Loucy (cell line): ENCODE results near the gene RPGRIP1L.

ENCODE experiments used
- H2AFZ ChIP-seq: fragments of 200-600 bp; sonication (generic); 2 replicates; pipeline ENCODE4 v1.6.0; 2016; ENCODE audit warnings: antibody characterized with exemption, mild to moderate bottlenecking, low read length, moderate library complexity
- H3F3A ChIP-seq: fragments of 200-600 bp; 2 replicates; pipeline ENCODE4 v1.6.0; 2016; ENCODE audit warnings: antibody characterized with exemption, low read depth, mild to moderate bottlenecking
- H3K27me3 ChIP-seq: fragments of 200-600 bp; sonication (generic); 2 replicates; pipeline ENCODE4 v1.6.1; 2014; ENCODE audit warnings: low read length, mild to moderate bottlenecking; ENCODE audit not compliant: insufficient read depth, poor library complexity, severe bottlenecking
- H3K36me3 ChIP-seq: fragments of 200-600 bp; sonication (generic); 2 replicates; pipeline ENCODE4 v1.6.1; 2016; ENCODE audit warnings: low read length; ENCODE audit not compliant: insufficient read depth
- H3K4me1 ChIP-seq: fragments of 200-600 bp; sonication (generic); 2 replicates; pipeline ENCODE4 v1.5.1; 2014; ENCODE audit warnings: low read length, mild to moderate bottlenecking; ENCODE audit not compliant: insufficient read depth, poor library complexity, severe bottlenecking
- H3K4me2 ChIP-seq: fragments of 200-600 bp; sonication (generic); 2 replicates; pipeline ENCODE4 v1.6.0; 2014; ENCODE audit warnings: antibody characterized with exemption, low read length, low read depth, mild to moderate bottlenecking; ENCODE audit not compliant: poor library complexity, severe bottlenecking
- H3K4me3 ChIP-seq: fragments of 200-600 bp; sonication (generic); 2 replicates; pipeline ENCODE4 v1.5.1; 2014; ENCODE audit warnings: low read length, mild to moderate bottlenecking, mixed read lengths; ENCODE audit not compliant: poor library complexity, severe bottlenecking
- H3K79me2 ChIP-seq: fragments of 200-600 bp; sonication (generic); 2 replicates; pipeline ENCODE4 v1.6.1; 2014; ENCODE audit warnings: low read length; ENCODE audit not compliant: insufficient read depth
- H3K9ac ChIP-seq: fragments of 200-600 bp; sonication (generic); 2 replicates; pipeline ENCODE4 v1.6.0; 2014; ENCODE audit warnings: mild to moderate bottlenecking, low read depth, low read length, moderate library complexity; ENCODE audit not compliant: poor library complexity, severe bottlenecking
- H3K9me2 ChIP-seq: fragments of 200-600 bp; sonication (generic); replicated peaks from 2 replicates; pipeline ENCODE4 v1.6.1; 2016; ENCODE audit warnings: low read depth, low read length, mixed read lengths
- H3K9me3 ChIP-seq: fragments of 200-600 bp; sonication (generic); 2 replicates; pipeline ENCODE4 v1.6.1; 2014; ENCODE audit warnings: mild to moderate bottlenecking, antibody characterized with exemption, low read length, low read depth; ENCODE audit not compliant: insufficient read depth
- H4K20me1 ChIP-seq: fragments of 200-600 bp; sonication (generic); 2 replicates; pipeline ENCODE4 v1.6.0; 2014; ENCODE audit warnings: antibody characterized with exemption, low read length, mild to moderate bottlenecking; ENCODE audit not compliant: insufficient read depth, poor library complexity, severe bottlenecking
- CTCF ChIP-seq: fragments of 200-600 bp; sonication (generic); conservative IDR thresholded peaks from 2 replicates; pipeline ENCODE4 v1.5.1; 2014; ENCODE audit warnings: mild to moderate bottlenecking, antibody characterized with exemption, low read length
- EZH2phosphoT487 ChIP-seq: fragments of 200-600 bp; IDR thresholded peaks from 2 replicates; pipeline ENCODE4 v1.6.1; 2018; ENCODE audit warnings: antibody characterized with exemption, mild to moderate bottlenecking, moderate library complexity, borderline replicate concordance

RPGRIP1L gene

GRCh38 chr16:53605831-53606400 lies 97.7 kb downstream of the RPGRIP1L start:
- H3K4me2 ChIP-seq, result no peak overlapping the region
- H3K9me3 ChIP-seq, result no peaks in the 10 kb centered on the region
- H2AFZ ChIP-seq, result no peak overlapping the region
- H3K9ac ChIP-seq, result no peak overlapping the region
- H3K9me2 ChIP-seq, result no peaks in the 10 kb centered on the region
- no peaks in the 10 kb centered on the region for H3K27me3 ChIP-seq
- H4K20me1 ChIP-seq, result no peaks in the 10 kb centered on the region
- H3K36me3 ChIP-seq, result no peaks in the 10 kb centered on the region
- no peaks in the 10 kb centered on the region for H3F3A ChIP-seq
- H3K4me3 ChIP-seq, result no peak overlapping the region
- H3K4me1 ChIP-seq, result no peaks in the 10 kb centered on the region
- TF ChIP-seq EZH2phosphoT487, result no peak
- no peak for TF ChIP-seq CTCF
- H3K79me2 ChIP-seq, result no peaks in the 10 kb centered on the region

GRCh38 chr16:53605356-53605755 lies 98.3 kb downstream of the RPGRIP1L start:
- Histone ChIP-seq H3K4me1 (no peaks in the 10 kb centered on the region), H3K4me2 (no peak overlapping the region), H3K4me3 (no peak overlapping the region), H3F3A (no peaks in the 10 kb centered on the region), H3K9ac (no peak overlapping the region), H4K20me1 (no peaks in the 10 kb centered on the region), H3K79me2 (no peaks in the 10 kb centered on the region), H3K27me3 (no peaks in the 10 kb centered on the region), H3K36me3 (no peaks in the 10 kb centered on the region), H3K9me3 (no peaks in the 10 kb centered on the region), H3K9me2 (no peaks in the 10 kb centered on the region), H2AFZ (no peak overlapping the region)
- TF ChIP-seq CTCF (no peak), EZH2phosphoT487 (no peak)

- no peaks in the 10 kb centered on the region for H3F3A ChIP-seq
- H2AFZ ChIP-seq, result no peak overlapping the region
- H3K4me3 ChIP-seq, result no peak overlapping the region
- H3K4me2 ChIP-seq, result no peak overlapping the region
- H4K20me1 ChIP-seq, result no peaks in the 10 kb centered on the region
- no peak for TF ChIP-seq EZH2phosphoT487
- TF ChIP-seq CTCF, result no peak
- H3K4me1 ChIP-seq, result no peaks in the 10 kb centered on the region
- H3K9ac ChIP-seq, result no peak overlapping the region
- no peaks in the 10 kb centered on the region for H3K9me2 ChIP-seq
- no peaks in the 10 kb centered on the region for H3K79me2 ChIP-seq
- no peaks in the 10 kb centered on the region for H3K27me3 ChIP-seq
- no peaks in the 10 kb centered on the region for H3K9me3 ChIP-seq
- H3K36me3 ChIP-seq, result no peaks in the 10 kb centered on the region
Observed at GRCh38 chr16:53601961-53602360, 101.7 kb downstream of the RPGRIP1L start.
